HG03159 (cell line): ENCODE data around the gene TULP4.

Source experiments
- ATAC-seq: cut with Tn5 transposase; IDR thresholded peaks from one replicate; pipeline ENCODE4 v1.9.1; 2021; ENCODE audit warnings: mild to moderate bottlenecking, moderate library complexity; ENCODE audit not compliant: unreplicated experiment

The TULP4 gene

DNA sequence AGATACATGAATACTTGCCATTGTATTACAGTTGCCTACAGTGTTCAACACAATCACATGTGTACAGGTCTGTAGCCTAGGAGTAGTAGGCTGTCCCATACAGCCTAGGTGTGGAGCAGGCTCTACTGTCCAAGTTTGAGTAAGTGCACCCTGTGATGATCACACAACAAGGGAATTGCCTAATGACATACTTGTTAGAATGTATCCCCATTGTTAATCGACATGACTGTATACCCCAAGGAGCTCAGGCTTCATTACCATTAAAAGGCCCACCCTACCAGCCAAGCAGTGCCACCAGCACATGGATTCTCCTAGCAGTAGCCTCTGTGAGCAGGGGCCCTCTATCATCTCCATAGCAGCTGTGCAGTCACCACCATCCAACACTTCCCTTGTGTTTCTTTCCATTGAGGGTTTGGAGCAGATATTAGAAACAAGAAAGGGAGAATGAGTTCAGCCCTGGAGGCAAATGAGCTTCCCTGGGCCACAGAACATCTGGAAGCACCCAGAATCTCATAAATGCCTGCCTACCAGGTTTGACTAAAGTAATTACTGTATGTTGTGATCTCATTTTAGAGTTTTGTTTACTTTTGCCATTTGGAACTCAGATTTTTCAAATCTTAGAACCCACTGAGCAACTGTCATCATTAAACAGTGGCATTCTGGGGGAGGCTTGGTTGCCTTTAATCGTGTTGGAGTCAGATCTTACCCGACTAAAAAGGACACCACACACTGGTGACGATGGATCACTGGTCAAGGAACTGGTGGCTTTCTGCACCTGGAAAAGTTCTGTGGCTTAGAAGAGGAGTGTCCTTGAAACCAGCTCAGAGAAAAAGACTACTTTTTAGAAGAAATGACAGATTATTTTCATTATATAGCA, 104.9 kb downstream of the TULP4 start:
- no peak for ATAC-seq

- ATAC-seq = no peak
Observed at GRCh38 chr6:158417760-158418098, 105.5 kb downstream of the TULP4 start.

GRCh38 chr6:158418501-158418900, 106.2 kb downstream of the TULP4 start:
- no peak for ATAC-seq

GRCh38 chr6:158419339-158419909, 107.2 kb downstream of the TULP4 start:
- ATAC-seq = no peak

- no peak for ATAC-seq
Observed at GRCh38 chr6:158421381-158421780, 109.1 kb downstream of the TULP4 start.

GRCh38 chr6:158422629-158423238, 110.5 kb downstream of the TULP4 start:
- no peak for ATAC-seq

DNA sequence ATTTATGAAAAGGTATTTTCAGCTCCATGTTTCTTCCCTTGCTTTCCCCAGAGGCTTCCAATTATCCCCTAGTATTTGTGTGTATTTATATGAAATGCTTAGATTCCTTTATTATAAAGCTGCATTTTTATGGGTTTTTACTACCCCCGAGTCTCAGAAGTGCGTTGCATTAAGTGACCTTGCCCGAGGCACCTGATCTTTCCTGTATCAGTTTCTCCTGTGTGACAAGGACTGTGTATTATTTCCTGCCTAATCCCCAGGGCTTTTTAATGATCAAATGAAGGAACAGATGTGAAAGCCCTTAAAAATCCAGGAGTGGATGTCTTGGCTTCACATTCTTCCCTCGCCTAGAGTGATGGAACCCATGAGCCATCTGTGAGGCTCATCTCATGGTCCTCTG, 118.8 kb downstream of the TULP4 start:
- no peak for ATAC-seq

GRCh38 chr6:158431560-158431959, 119.3 kb downstream of the TULP4 start:
- ATAC-seq = no peak

DNA sequence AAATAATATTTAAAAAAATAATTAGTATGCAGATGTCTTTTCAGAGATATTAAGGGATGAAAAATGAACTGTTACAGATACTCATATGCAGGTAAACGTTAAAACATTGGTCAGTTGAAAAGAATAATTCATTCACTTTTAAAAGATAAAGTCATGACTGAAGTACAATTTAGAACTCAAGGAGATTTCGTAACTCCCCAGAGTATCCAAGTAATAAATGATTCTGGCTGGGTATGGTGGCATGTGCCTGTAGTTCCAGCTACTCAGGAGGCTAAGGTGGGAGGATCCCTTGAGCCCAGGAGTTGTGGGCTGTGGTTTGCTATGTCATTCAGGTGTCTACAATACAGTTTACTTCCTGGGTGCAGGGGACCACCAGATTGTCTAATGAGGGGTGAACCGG, 125.3 kb downstream of the TULP4 start:
- no peak for ATAC-seq

GRCh38 chr6:158438226-158438625, 126.0 kb downstream of the TULP4 start:
- ATAC-seq = no peak

DNA sequence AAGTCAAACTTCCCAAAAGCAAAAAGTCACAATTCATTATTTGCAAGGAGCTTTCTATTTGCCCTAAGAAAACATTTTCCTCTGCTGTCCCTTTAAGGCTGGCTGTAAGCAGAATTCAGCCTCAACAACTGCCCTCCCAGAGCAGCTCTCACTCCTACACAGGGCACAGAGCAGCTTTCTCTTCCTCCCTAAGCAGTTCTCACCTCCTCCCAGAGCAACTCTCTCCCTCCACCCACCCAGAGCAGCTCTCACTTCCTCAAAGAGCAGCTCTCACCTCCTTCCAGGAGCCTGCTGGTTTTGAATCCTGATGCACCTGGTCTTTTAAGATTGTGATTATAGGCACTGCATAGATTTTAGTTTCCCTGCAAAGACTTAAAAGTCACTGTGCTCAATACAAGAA, 127.0 kb downstream of the TULP4 start:
- ATAC-seq = peak; percentile 95

- no peak for ATAC-seq
Observed at GRCh38 chr6:158441716-158442215, 129.5 kb downstream of the TULP4 start.

DNA sequence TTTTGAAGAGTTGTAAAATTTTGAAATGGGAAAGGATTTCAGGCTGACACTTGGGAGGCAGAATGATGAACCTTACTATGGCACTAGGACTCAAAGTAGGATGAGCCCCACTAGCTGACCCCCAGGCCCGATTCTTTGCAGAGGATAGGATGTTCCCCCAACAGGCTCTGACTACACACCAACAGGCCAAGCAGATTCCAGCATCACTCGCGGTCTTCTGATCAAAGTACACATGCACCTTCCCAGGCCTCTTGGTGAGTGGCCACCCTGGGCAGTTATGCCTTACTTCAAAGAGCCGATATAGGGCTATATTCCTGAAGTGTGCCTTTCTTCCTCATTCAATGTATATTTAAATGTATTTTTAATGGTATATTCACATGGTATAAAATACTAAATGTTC, 130.0 kb downstream of the TULP4 start:
- ATAC-seq = no peak

DNA sequence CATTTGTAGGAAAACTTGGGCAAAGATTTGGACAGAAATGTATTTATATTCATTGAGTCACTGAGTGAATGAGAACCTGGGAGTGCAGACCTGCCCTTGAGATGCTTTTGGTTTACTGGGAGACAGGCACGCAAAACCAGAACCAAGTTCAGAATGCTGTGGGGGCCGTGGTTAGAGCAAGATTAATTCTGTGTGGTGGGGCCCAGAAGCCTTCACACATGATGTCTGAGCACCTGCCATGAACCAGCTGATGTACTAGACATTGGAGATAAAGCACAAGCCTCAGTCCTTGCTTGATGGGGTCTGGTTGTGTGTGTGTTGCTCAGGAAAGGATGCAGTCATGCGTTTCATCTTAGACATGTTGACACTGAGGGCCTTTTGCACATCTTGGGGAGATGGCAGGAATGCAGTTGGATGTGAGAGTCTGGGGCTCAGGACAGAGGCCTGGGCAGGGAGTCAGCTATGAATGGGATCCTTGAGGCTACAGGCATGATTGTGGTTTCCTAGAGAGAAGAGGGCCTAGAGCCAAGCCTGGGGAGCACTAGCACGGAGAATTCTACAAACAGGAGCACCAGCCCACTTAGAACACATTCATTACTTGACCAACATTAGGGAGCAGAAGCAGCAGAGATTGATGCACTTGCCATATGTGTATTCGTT, 133.3 kb downstream of the TULP4 start:
- no peak for ATAC-seq

- no peak for ATAC-seq
Observed at GRCh38 chr6:158448856-158449255, 136.6 kb downstream of the TULP4 start.

DNA sequence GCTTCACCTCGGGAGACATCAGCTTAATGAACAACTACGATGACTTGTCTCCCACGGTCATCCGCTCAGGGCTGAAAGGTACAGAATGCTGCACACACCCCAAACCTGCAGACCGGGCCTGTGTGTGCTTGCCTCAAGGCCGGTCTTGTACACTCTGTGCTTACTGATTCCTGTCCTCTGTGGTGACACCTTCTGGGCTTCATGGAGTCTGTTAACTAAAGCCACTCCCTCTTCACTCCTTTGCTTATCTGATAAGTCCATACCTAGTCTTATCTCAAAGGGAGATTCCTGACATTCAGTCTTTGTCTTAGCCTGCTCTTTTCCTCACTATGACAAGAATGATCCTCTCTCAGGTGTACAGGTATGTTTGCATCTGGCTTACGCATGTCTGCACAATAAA, 139.9 kb downstream of the TULP4 start:
- no peak for ATAC-seq

DNA sequence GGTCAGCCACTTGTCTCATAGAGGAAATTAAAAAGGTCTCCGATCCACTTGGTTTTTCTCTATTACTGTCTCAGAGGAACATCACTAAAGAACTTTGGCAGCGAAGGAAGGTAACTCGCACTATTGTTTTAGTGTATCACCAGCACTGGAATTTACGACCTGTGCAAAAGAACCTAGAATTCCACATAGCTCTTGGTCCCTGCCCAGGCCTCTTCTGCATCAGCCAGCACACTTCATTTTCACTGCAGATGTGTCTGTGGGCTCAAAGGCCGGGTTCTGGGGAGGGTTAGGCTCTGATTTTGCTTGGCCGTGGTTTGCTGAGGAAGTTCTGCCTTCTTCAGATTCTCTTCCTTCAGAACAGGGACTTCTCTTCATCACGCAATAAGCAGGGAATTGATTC, 144.9 kb downstream of the TULP4 start:
- no peak for ATAC-seq

DNA sequence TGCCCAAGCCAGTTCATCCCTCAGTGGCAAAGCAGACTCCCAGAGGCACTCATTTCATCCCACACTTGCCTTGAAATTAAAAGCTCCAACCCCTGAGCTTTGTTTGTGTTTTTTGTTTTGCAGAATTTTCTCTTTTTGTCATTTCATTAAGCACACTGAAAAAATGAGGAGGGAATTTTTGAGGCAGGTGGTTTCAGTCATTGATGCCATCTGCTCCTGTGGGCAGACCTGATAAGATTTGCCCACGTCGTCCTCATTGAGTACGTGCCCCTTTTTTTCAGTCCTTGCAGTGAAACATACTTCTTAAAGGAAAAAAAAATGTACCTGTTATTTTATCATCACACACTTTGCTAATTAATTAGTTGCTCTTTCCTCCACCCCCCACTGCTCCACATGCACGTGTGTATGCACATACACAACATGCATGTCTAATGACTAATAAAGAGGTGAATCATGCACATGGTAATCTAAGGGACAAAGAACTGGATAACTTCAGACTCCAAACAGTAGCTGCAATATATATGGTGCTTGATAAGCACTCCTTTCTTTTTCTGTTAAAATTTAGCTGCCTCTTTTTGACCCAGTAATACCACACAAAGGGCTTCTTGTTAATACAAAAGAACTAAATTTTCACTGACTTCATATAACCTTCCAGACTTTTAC, 145.5 kb downstream of the TULP4 start:
- ATAC-seq = no peak

- no peak for ATAC-seq
Observed at GRCh38 chr6:158459726-158460125, 147.5 kb downstream of the TULP4 start.

DNA sequence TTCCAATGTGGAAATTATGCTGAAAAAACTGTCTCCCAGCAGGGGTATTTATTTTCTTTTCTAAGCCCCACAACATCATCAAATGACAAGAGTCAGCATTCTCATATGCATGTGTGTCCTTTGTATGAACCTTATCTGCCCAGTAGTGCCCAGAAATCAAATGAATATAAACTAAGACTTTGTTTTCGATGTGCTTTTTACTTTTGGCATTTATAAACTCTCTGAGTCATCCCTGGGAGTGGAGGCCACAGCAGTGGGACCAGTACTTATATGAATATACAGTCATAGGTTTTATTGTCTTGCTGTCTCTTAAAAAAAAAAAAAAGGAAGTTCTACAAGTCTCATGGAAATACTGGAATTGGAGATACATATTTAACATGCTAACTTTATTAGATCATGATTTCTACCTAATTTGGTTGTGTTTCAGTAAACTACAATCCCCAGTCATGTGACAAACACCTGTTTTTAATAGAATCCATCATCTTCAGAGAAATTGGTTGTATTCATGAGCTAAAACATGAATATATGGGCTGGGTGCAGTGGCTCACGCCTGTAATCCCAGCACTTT, 148.4 kb downstream of the TULP4 start:
- no peak for ATAC-seq

DNA sequence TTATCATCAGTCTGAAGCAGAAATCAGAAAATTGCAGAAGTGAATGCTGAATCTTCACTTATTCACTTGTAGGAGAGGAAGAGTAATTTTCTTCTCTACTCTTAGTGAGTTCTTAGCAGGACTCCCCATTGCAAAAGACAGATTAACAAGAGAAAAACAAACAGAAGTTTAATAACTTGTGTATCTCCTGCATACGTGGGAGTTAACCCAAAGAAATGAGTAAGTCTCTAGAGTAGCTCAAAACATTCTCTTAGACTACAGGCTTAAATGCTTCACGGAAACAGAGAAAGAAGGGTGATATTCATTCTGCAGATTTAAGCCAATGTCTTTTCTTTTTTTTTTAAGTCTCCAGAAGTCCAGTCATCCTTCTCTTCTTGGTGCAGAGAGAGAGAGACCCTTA, 149.7 kb downstream of the TULP4 start:
- ATAC-seq = no peak
